K562 (cell line): ENCODE results near the gene EXOC2. TPM values are rescaled to one million over a fixed set of nuclear protein-coding genes. Genes with fewer than 3 reads are reported as not detected.

Experiments used
- ATAC-seq: fragments of 200-7000 bp; cut with Tn5 transposase; 3 replicates; pipeline ENCODE4 v1.9.1; 2020; ENCODE audit warnings: moderate library complexity
- BruUV-seq: library from RNA; stranded (reverse); fragments of 400-500 nt; replicated peaks from 2 replicates; lab custom pipeline; 2021; lab: Mats Ljungman, UMichigan
- CTCF ChIA-PET: fragments of 300-600 bp; formaldehyde crosslinking; extraction: SDS; loops from one replicate; lab custom pipeline; 2021; ENCODE audit warnings: low intra/inter-chr PET ratio; lab: Yijun Ruan, JAX
- POLR2A ChIA-PET: fragments of 300-600, 350-650 bp; sonication (Branson Sonifier 250); formaldehyde crosslinking; extraction: SDS; loops from one replicate; lab custom pipeline; 2021; ENCODE audit warnings: antibody characterized with exemption, inconsistent platforms; lab: Yijun Ruan, JAX
- DNase-seq, 4 experiments: peaks; one replicate each; pipeline versions ENCODE4 v3.0.0 to v3.0.0-alpha.2; 2011 to 2018; ENCODE audit warnings: low spot score in 3 of 4, mixed read lengths in 3 of 4; ENCODE audit errors: extremely low read depth in 1 of 4
- FAIRE-seq: peaks from 2 replicates; lab custom pipeline; 2011; peaks lifted over from hg19 to GRCh38; lab: Jason Lieb, UNC
- H2AFZ ChIP-seq: 2 replicates; pipeline ENCODE4 v1.6.0; 2011; ENCODE audit warnings: low read depth, low read length, control low read depth, inconsistent platforms
- H3K27ac ChIP-seq: fragments of 200-600 bp; 3 replicates; pipeline ENCODE4 v1.8.0; 2011; ENCODE audit warnings: low read depth, mild to moderate bottlenecking, control low read depth, inconsistent platforms, low read length, moderate library complexity, mixed read lengths; ENCODE audit errors: extremely low read depth
- H3K27me3 ChIP-seq, 2 experiments: fragments of 300-600 bp in 1 of 2; 2 replicates in 1 of 2; 3 replicates in 1 of 2; pipeline versions ENCODE4 v1.6.0 to v1.8.0; 2011; ENCODE audit warnings: inconsistent platforms in 2 of 2, low read length in 2 of 2, mild to moderate bottlenecking in 1 of 2, mixed read lengths in 1 of 2, moderate library complexity in 1 of 2; ENCODE audit not compliant: control insufficient read depth in 2 of 2, insufficient read depth in 2 of 2
- H3K36me3 ChIP-seq: fragments of 300-600 bp; 3 replicates; pipeline ENCODE4 v1.8.0; 2011; ENCODE audit warnings: mild to moderate bottlenecking, low read length, inconsistent platforms; ENCODE audit not compliant: control insufficient read depth, insufficient read depth
- H3K4me1 ChIP-seq, 2 experiments: fragments of 200-600 bp in 1 of 2; replicated peaks in 1 of 2; 2 replicates in 1 of 2; 3 replicates in 1 of 2; pipeline versions ENCODE4 v1.5.1 to v1.8.0; 2011; ENCODE audit warnings: inconsistent platforms in 2 of 2, low read length in 2 of 2, mild to moderate bottlenecking in 1 of 2, mixed read lengths in 1 of 2, moderate library complexity in 1 of 2; ENCODE audit not compliant: control insufficient read depth in 2 of 2, insufficient read depth in 2 of 2
- H3K4me2 ChIP-seq: 2 replicates; pipeline ENCODE4 v1.6.1; 2011; ENCODE audit warnings: low read length, control low read depth, inconsistent platforms, mixed read lengths; ENCODE audit not compliant: insufficient read depth
- H3K4me3 ChIP-seq: fragments of 200-600 bp; sonication (generic), shearing (Covaris generic); 2 replicates; pipeline ENCODE4 v1.5.1; 2016; ENCODE audit warnings: control low read depth, inconsistent platforms
- H3K79me2 ChIP-seq: fragments of 200-600 bp; 3 replicates; pipeline ENCODE4 v1.8.0; 2011; ENCODE audit warnings: low read length, inconsistent platforms; ENCODE audit not compliant: control insufficient read depth, insufficient read depth
- H3K9ac ChIP-seq, 2 experiments: 2 replicates each; pipeline versions ENCODE4 v1.6.0 to v1.6.1; 2011; ENCODE audit warnings: low read depth in 2 of 2, low read length in 2 of 2, control low read depth in 1 of 2, inconsistent platforms in 1 of 2, mild to moderate bottlenecking in 1 of 2, mixed read lengths in 1 of 2; ENCODE audit not compliant: insufficient read depth in 1 of 2
- H3K9me1 ChIP-seq: one replicate; pipeline ENCODE4 v1.6.0; 2011; ENCODE audit warnings: inconsistent platforms, mild to moderate bottlenecking, low read length, moderate library complexity; ENCODE audit not compliant: control insufficient read depth, insufficient read depth
- H3K9me3 ChIP-seq: replicated peaks from 2 replicates; pipeline ENCODE4 v1.5.1; 2011; ENCODE audit warnings: low read depth, low read length, inconsistent platforms; ENCODE audit not compliant: control insufficient read depth, insufficient read depth
- H4K20me1 ChIP-seq: replicated peaks from 2 replicates; pipeline ENCODE4 v1.6.1; 2011; ENCODE audit warnings: low read length, inconsistent platforms, mixed read lengths; ENCODE audit not compliant: control insufficient read depth, insufficient read depth
- CHCHD3 ChIP-seq: fragments of 250-450 bp; sonication (Bioruptor Pico); IDR thresholded peaks from 2 replicates; pipeline ENCODE4 v2.1.2; 2022; ENCODE audit warnings: mild to moderate bottlenecking
- CREM ChIP-seq: IDR thresholded peaks from 2 replicates; pipeline ENCODE4 v1.6.1; 2014; ENCODE audit warnings: antibody characterized with exemption, low read depth
- HEY1 ChIP-seq: fragments of 250-450 bp; sonication (Bioruptor Pico); IDR thresholded peaks from 2 replicates; pipeline ENCODE4 v1.5.0; 2020; ENCODE audit warnings: mild to moderate bottlenecking, moderate library complexity, borderline replicate concordance
- PML ChIP-seq: IDR thresholded peaks from 2 replicates; pipeline ENCODE4 v1.6.1; 2012; ENCODE audit warnings: low read length, inconsistent platforms
- PTTG1 ChIP-seq: fragments of 450-650 bp; IDR thresholded peaks from 2 replicates; pipeline ENCODE4 v1.6.1; 2016; ENCODE audit warnings: low read depth, mild to moderate bottlenecking, missing genetic modification characterization, missing compliant biosample characterization
- ZC3H8 ChIP-seq: fragments of 450-650 bp; IDR thresholded peaks from 2 replicates; pipeline ENCODE4 v1.6.1; 2017
- ZNF197 ChIP-seq: fragments of 200-800 bp; sonication (Bioruptor generic); IDR thresholded peaks from 2 replicates; pipeline ENCODE4 v1.6.1; 2016; ENCODE audit warnings: low read depth, missing genetic modification characterization, missing compliant biosample characterization
- ZNF551 ChIP-seq: fragments of 250-450 bp; sonication (Bioruptor Pico); IDR thresholded peaks from 2 replicates; pipeline ENCODE4 v1.5.0; 2021; ENCODE audit warnings: mild to moderate bottlenecking, moderate library complexity
- WGBS: fragments of 100-300 bp; shearing (Covaris generic); methylation state at CpG from one replicate; pipeline ENCODE4 v1.1.6; 2016; ENCODE audit warnings: low coverage, mixed read lengths; ENCODE audit not compliant: insufficient coverage; ENCODE audit errors: missing lambda C conversion rate; 5-methylcytosine and 5-hydroxymethylcytosine counted together
- in situ Hi-C: fragments of 300-500 bp; cut with MboI; formaldehyde crosslinking; loops from 4 replicates; pipeline ENCODE4 v1.15.0; 2018; ENCODE audit warnings: inconsistent platforms, mixed read lengths
- intact Hi-C: fragments of 100-400 bp; cut with micrococcal nuclease; formaldehyde crosslinking; loops from 2 replicates; pipeline ENCODE4 v1.14.2; 2022
- polyA plus RNA-seq, 8 experiments: library from polyadenylated mRNA; depleted of rRNA in 4 of 8; stranded (reverse) in 5 of 8; unstranded in 3 of 8; fragments of >200 nt; fragmentation: Nextera tagmentation in 2 of 8; fragmentation: Illumina TruSeq in 1 of 8; extraction: Ambion mirVana in 2 of 8; extraction: Trizol in 1 of 8; gene quantifications; 2 replicates each; pipeline versions ENCODE4 v1.2.1 to v1.2.3, GENCODE V29; 2011 to 2014; ENCODE audit warnings: inconsistent platforms in 1 of 8, missing spikeins in 1 of 8
- total RNA-seq, 7 experiments: library from RNA; depleted of rRNA in 6 of 7; stranded (reverse); fragments of >200 nt in 6 of 7; fragmentation: Illumina TruSeq in 2 of 7; extraction: Trizol in 2 of 7; gene quantifications; 2 replicates each; pipeline versions ENCODE4 v1.2.1 to v1.2.3, GENCODE V29; 2011 to 2021; ENCODE audit warnings: low replicate concordance in 1 of 7
- TF ChIP-seq, protein P1 (sequence below): sonication (generic); formaldehyde crosslinking; IDR thresholded peaks from 2 replicates; pipeline ENCODE4 v1.8.0; 2023; ENCODE audit warnings: mild to moderate bottlenecking, missing genetic modification reagents
- TF ChIP-seq, protein P2 (sequence below): fragments of 450-650 bp; conservative IDR thresholded peaks from 2 replicates; pipeline ENCODE4 v1.6.1; 2016; ENCODE audit warnings: missing genetic modification characterization, low read depth, mild to moderate bottlenecking, control low read depth, missing compliant biosample characterization
- TF ChIP-seq, protein P3 (sequence below): fragments of 450-650 bp; IDR thresholded peaks from 2 replicates; pipeline ENCODE4 v1.6.1; 2016; ENCODE audit warnings: antibody characterized with exemption
- TF ChIP-seq, protein P4 (sequence below): fragments of 250-450 bp; sonication (Bioruptor Pico); IDR thresholded peaks from 2 replicates; pipeline ENCODE4 v1.4.0; 2020; ENCODE audit warnings: borderline replicate concordance

Gene EXOC2
- total and polyA plus RNA-seq, 9 of the 15 experiments (the other 6 are each of a cell fraction or from before 2014, with no cell fraction given) = 12.2 to 30.2 (median 24.2) TPM

DNA sequence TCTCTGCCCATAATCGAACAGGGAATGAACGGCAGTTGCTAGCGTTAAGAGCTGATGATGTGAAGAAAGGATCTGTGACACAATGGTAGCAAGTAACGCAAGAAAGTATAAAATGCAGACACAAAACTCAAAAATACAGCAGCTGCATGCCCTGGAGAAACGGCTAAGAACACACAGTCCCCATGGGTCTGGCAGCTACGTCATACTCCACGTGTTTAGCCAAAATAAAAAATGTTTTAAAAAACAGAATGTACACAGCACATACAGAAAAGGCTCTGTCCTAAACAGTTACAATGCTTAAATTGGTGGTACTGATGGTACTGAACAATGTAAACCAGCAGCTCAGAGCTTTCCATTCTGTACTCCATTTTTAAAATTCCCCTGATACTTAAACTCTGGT lies 70.5 kb downstream of the EXOC2 start:
- intact Hi-C loops = no loop called here
- Histone ChIP-seq H3K9me1 (no peaks in the 10 kb centered on the region), H3K36me3 (peaks cover 3% of the 10 kb centered on the region; the same call in 2 of the 3 replicates), H4K20me1 (no peaks in the 10 kb centered on the region), H3K4me2 (no peak overlapping the region), H3K9me3 (no peaks in the 10 kb centered on the region), H3K9ac (no peak overlapping the region), H2AFZ (no peak overlapping the region), H3K27ac (no peak overlapping the region), H3K27me3 (no peaks in the 10 kb centered on the region; a peak in 1 of 5 replicates), H3K4me3 (no peak overlapping the region), H3K4me1 (peaks cover 5 to 6% of the 10 kb centered on the region in 2 experiments; a peak in 2 of 5 replicates), H3K79me2 (no peaks in the 10 kb centered on the region)
- ATAC-seq (no peak), DNase-seq (no peak), FAIRE-seq (no peak)
- ChIA-PET CTCF (no interaction called here), POLR2A (interaction anchor here (1.0 kb wide), 1 partner anchor 15 kb away, joined by 4 read pairs; no protein-coding TSS in a partner anchor)
- BruUV-seq = no TSS peak
- WGBS = 76% methylated on average over 7 of the region's 7 CpGs
- TF ChIP-seq CHCHD3 (CRISPR knock-in tag) (no peak), PML (no peak), ZC3H8 (no peak), ZNF551 (CRISPR knock-in tag) (no peak), ZNF197 (no peak), CREM (no peak), HEY1 (CRISPR knock-in tag) (no peak), PTTG1 (tag) (no peak)
- TF ChIP-seq, protein P1, sequence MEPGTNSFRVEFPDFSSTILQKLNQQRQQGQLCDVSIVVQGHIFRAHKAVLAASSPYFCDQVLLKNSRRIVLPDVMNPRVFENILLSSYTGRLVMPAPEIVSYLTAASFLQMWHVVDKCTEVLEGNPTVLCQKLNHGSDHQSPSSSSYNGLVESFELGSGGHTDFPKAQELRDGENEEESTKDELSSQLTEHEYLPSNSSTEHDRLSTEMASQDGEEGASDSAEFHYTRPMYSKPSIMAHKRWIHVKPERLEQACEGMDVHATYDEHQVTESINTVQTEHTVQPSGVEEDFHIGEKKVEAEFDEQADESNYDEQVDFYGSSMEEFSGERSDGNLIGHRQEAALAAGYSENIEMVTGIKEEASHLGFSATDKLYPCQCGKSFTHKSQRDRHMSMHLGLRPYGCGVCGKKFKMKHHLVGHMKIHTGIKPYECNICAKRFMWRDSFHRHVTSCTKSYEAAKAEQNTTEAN (CRISPR knock-in tag) = no peak
- TF ChIP-seq, protein P2, sequence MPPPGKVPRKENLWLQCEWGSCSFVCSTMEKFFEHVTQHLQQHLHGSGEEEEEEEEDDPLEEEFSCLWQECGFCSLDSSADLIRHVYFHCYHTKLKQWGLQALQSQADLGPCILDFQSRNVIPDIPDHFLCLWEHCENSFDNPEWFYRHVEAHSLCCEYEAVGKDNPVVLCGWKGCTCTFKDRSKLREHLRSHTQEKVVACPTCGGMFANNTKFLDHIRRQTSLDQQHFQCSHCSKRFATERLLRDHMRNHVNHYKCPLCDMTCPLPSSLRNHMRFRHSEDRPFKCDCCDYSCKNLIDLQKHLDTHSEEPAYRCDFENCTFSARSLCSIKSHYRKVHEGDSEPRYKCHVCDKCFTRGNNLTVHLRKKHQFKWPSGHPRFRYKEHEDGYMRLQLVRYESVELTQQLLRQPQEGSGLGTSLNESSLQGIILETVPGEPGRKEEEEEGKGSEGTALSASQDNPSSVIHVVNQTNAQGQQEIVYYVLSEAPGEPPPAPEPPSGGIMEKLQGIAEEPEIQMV = no peak
- TF ChIP-seq, protein P3, sequence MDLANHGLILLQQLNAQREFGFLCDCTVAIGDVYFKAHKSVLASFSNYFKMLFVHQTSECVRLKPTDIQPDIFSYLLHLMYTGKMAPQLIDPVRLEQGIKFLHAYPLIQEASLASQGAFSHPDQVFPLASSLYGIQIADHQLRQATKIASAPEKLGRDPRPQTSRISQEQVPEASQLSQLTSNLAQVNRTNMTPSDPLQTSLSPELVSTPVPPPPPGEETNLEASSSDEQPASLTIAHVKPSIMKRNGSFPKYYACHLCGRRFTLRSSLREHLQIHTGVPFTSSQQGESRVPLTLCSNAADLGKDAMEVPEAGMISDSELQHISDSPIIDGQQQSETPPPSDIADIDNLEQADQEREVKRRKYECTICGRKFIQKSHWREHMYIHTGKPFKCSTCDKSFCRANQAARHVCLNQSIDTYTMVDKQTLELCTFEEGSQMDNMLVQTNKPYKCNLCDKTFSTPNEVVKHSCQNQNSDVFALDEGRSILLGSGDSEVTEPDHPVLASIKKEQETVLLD = no peak
- TF ChIP-seq, protein P4, sequence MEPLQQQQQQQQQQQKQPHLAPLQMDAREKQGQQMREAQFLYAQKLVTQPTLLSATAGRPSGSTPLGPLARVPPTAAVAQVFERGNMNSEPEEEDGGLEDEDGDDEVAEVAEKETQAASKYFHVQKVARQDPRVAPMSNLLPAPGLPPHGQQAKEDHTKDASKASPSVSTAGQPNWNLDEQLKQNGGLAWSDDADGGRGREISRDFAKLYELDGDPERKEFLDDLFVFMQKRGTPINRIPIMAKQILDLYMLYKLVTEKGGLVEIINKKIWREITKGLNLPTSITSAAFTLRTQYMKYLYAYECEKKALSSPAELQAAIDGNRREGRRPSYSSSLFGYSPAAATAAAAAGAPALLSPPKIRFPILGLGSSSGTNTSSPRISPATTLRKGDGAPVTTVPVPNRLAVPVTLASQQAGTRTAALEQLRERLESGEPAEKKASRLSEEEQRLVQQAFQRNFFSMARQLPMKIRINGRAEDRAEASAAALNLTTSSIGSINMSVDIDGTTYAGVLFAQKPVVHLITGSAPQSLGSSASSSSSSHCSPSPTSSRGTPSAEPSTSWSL (CRISPR knock-in tag) = no peak
- in situ Hi-C loops = no loop called here
